Measurements from ENCODE around the gene FOXD1.

GRCh38 chr5:73418244-73418691, 30.3 kb downstream of the FOXD1 start:
- TF ChIP-seq POLR2AphosphoS5 (IDR thresholded peaks at IDR 0.05; ENCODE audit: low read depth, low read length), result no peak
- no peak for TF ChIP-seq POLR2A (IDR thresholded peaks at IDR 0.05; ENCODE audit: low read depth, low read length)
